ENCODE measurements around the gene RBM43.

- TF ChIP-seq SIN3A (IDR thresholded peaks at IDR 0.05; ENCODE audit: borderline replicate concordance, insufficient read depth, low read length), result no peak
- TF ChIP-seq POLR2AphosphoS5 (IDR thresholded peaks at IDR 0.05; ENCODE audit: low read depth, low read length), result no peak
Measured at GRCh38 chr2:151297882-151298281, 36.2 kb upstream of the RBM43 start.
